GM18907 (cell line): ENCODE results near the gene DYTN.
"Not testable (repeated sequence)": the region's sequence is repeated elsewhere in the genome, so short reads cannot be mapped to it uniquely, and the experiment has no call there.

Source experiments
- ATAC-seq: cut with Tn5 transposase; IDR thresholded peaks from one replicate; pipeline ENCODE4 v1.9.1; 2021; ENCODE audit warnings: mild to moderate bottlenecking, moderate library complexity; ENCODE audit not compliant: unreplicated experiment

DYTN gene, protein sequence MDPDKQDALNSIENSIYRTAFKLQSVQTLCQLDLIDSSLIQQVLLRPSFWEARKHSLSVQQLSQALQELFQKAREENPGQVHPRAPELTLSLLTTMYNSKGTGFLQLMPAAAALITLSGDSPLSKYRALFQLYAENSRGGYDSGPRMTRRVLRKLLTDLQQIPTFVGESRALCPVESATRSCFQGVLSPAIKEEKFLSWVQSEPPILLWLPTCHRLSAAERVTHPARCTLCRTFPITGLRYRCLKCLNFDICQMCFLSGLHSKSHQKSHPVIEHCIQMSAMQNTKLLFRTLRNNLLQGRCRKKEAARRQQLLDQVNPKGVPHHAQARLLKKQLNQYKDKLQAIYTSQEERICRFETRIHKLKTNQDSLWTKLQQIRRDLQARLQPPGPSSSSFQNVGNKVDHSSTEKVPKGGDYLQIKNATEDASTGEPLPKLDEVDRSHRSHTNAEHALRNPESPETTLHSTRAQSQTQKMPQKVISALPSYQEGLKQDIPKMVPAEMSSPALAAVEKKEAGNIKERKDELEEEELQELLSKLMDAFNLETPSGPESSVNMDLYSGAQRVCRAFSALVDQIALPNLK

DNA sequence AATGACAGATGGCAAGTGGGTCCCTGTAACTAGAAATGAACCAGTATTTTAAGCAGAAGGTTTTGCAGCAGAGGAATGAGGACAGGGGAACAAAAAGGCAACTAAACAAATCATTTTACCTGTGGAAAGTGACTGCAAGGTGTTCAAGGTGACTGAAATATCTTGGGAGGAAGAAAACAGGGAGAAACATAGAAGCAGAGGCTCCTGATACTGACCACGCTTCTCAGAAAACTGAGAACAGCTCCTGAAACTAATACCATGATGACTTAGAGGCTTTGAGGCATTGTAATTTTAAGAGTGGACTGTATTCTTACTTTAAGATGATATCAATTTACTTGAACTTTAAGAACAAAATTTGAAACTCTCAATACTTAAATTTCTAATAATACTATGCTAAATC is at the start of gene DYTN:
DYTN (minus strand) TSS at position 101 of the 400 bp plus-strand sequence. CDS start 117 bp downstream, outside the sequence.
- ATAC-seq, result no peak

DNA sequence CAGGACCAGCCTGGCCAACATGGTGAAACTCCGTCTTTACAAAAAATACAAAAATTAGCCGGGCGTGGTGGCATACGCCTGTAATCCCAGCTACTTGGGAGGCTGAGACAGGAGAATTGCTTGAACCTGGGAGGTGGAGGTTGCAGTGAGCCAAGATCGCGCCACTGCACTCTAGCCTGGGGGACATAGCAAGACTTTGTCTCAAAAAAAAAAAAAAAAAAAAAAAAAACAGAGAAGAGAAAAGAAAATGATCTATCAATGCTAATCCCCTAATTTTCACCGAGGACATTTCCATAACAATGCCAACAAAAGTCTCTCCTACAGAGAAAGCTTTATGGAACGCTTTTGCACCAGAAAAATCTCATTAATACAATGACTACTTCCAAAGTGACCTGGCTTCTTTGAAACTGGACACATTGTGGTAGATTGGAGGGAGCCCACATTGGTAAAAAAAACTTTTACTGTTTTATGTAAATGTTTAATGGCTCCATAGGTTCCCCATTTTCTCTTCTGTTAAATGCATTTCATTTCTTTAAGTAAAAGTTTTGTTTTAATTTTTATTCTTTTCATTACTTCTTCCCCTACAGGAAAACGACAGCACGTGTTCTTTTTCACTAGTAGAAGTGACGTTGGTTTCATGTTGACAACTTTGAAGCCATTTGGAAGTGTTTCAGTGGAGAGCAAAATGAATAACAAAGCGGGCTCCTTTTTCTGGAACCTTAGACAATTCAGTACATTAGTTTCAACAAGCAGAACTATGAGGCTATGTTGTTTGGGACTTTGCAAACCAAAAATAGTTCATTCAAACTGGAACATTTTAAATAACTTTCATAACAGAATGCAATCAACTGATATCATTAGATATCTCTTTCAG is 48.1 kb upstream of the DYTN start:
- no peak for ATAC-seq

DNA sequence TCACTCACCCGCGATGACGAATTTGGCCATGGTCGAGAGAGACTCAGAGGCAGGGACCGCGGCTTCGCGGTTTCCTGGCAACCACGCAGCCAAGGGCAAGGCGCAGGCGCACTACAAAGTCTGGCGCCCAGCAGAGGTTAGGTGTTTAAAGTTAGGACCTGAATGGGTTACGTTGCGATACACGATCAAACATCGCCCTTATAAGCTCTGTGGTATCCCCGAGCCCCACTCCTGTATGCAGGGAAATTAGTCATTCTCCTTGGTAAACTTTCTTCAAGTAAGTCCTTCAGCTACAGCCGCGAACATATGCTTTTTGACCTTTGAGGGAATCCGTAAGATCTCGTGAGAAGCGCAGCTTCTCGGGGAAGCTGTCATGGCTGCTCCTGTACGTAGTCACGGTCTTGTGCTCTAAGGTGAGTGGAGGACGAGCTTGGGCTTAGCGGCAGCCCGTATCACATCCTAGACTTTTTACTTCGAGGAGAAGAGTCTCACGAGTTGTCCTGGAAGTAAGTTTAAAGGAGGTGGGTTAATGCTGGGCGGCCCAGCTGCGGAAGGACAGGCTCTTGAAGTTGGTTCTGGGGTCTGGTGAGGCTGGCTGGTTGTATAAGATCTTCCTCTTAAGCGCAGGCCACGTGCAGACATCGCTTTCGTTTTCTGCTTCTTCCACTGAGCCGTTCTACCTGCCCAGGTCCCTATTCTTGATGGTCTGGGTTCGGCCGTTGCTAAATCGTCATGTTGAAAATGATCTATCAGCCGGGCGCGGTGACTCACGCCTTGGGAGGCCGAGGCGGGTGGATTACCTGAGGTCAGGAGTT is 47.3 kb upstream of the DYTN start, which contains the start of the genes FASTKD2 and MDH1B:
FASTKD2 (plus strand) TSS at position 365 of the 815 bp plus-strand sequence. CDS start 1,088 bp downstream, outside the sequence.
MDH1B (minus strand) TSS at position 87 of the 815 bp plus-strand sequence; CDS start at position 30, 57 bp downstream.
- peak; percentile 93 for ATAC-seq

DNA sequence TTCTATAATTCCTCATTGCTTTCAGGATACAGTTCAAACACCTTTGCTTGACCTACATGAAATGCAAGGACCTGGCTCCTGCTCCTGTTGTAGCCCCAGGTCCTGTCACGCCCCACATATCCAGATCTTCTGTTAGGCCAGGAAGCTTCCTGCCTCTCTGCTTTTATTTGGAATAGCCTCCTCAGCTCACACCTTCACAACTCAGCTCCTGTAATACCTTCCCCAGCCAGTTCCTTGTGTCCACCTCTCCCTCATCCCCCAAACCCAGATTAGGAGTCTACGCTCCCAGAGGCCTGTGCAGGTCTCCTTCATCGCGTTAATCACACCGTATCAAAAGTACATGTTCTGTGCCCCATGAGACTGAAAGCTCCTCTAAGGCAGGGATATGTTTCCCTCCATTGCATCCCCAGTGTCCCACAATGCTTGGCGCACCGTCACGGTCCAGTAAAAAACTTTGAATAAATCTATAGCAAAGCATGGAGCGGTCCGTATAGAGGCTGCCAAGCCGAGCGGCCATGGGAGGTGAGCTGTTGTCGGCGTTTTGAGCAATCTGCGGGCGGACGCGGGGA is 46.6 kb upstream of the DYTN start:
- ATAC-seq, result peak; percentile 13

DNA sequence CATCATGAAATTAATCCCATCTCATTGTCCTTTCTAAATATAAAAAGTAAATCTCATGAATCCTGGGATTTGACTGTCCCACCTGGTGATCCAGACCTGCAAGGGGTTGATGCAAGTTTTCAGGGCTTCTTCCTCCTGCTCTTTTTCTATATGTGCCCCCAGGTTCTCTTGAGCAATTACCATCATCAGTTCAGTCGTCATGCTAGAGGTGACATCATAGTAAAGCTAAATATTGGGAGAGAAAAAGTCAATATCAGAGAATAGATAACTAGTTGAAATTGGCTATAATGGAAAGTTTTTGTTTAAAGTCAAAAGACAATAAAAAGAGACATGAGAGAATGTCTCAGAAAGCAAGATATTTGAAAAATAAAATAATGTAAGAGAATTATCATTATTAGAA is 38.6 kb upstream of the DYTN start:
- ATAC-seq, result no peak

DNA sequence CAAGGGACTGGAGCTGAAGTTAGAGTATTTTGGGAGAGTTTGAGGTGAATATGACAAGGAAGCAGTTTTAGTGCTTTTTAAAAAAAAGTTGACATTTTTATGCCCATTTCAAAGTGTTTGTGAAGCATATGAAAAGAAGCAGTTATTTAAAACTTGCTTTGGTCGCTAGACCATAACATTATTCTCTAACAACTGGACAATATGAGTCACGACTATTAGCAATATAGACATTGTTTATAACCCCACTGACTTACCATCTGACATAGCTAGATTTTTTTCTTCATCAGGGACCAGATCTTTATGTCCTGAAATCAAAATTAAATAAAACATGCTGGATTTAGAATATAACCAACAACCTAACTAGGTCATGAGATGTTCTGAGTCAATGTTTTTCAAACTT is 22.6 kb upstream of the DYTN start:
- no peak for ATAC-seq

DNA sequence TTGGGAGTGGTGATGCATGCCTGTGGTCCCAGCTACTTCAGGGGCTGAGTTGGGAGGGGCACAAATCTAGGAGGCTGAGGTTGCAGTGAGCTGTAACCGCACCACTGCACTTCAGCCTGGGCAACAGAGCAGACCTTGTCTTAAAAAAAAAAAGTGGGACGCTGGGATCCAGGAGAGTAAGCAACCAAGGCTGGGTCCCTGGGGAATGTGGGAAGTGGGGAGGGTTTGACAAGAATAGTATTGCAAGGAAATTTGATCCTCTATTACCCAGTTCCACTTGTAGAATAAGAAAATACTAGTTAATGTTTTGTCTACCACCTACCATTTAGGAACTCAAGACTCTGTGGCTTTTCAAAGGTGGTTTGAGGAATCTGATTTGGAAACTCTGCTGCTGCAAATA is 21.1 kb upstream of the DYTN start:
- no peak for ATAC-seq

DNA sequence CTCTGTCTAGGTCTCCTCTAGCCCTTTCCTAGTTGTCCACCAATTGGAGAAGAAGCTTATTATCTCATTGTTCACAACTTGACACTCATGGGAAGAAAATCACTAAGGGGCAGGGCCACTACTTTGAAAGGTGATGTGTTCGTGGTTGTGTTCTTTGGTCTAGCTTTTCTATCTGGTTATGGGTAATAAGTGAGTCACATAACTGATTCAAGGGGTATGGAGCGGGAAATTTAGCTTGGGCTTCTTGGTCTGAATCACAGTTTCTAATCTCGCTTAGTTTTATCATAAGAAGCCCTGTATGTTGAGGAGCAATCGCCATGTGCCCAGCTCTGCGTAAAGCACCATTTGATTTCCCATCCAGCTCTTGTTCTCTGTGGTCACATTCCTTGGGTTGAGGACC is 18.7 kb upstream of the DYTN start:
- ATAC-seq, result no peak

DNA sequence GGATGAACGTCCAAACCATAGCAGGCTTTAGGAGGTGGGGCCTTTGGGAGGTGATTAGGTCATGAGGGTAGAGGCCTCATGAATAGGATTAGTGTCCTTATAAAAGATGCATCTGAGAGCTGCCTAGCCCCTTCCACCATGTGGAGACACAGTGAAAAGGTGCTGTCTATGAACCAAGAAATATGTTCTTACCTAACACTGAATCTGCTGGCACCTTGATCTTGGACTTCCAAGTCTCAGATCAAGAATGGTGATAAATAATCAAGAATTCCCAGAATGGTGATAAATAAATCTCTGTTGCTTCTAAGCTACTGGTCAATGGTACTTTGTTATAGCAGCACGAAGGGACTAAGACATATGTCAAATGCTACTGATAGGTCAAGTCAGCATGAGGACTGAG is 15.1 kb upstream of the DYTN start:
- no peak for ATAC-seq

DNA sequence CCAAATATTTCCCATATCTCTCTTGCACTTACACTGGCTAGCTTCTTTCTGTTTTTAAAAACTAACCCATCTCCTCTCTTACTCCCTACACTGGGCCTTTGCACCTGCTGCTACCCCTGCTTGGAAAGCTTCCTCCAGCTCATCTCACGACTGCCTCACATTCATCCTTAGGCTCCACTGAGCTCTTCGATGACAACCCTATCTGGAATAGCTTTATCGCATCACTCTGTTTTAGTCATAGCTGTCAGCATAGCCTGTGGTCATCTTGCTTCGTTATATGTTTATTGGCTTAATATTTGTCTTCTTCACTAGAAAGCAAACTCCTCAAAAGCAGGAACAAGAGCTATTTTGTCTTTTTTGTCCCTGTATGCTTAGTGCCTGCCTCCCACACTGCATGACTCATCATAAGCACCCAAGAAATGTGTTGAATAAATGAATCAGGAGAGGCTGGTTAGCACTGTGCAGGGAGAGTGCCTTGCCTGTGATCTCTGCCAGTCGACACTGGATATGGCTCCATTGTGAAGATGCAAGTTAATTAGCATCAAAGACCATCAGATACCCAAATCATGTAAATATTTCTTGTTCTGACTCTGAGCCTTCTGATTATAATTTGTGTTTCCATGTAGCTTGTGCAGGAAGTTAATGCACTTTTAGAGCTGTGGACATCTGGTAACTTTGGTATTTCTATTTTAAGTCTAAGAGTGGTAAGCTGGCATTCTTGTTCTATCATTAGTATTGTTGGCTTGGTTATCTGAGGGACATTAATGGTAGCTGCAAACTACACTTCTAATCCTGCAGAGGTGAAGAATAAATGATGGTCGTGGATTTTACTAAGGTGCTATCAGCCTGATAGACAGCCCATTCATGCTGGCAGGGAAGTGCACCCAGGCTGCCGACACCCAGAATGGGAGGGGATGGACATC is 10.3 kb upstream of the DYTN start:
- ATAC-seq, result no peak

DNA sequence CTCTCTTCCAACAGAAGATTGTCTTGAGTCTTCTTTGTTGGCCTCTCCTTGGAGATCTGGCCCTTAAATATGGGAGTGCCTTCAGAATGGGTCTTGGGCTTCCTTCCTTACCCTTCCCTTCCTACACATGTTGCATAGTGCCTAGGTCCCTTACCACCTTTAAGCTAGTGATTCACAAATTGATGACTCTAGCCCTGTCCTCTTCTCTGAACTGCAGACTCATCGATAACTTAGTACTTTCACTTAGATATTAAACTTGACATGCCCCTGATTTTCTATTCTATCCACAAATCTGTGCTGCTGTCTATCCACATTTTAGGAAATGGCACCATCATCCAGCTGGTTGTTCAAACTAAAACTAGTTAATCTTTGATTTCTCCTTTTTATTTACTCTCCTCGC is 9.1 kb upstream of the DYTN start:
- no peak for ATAC-seq

DNA sequence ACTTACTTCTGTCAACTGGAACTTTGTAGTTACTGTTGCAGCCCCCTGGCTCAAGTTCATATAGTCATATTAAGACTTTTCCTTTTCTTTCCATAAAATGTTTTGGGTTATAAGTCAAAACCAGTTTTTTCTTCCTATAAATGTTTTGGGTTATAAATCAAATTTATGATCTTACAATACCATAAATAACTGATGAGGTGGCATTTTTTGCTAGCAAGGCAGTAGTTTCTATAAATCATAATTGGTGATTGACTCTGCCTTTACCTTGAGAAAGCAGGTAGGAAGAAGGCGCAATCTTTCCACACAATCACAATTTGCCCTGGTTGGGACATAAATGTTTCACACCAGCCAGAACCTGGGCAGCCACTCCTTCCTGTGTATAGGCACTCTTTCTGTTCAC is 5.1 kb upstream of the DYTN start:
- no peak for ATAC-seq

DNA sequence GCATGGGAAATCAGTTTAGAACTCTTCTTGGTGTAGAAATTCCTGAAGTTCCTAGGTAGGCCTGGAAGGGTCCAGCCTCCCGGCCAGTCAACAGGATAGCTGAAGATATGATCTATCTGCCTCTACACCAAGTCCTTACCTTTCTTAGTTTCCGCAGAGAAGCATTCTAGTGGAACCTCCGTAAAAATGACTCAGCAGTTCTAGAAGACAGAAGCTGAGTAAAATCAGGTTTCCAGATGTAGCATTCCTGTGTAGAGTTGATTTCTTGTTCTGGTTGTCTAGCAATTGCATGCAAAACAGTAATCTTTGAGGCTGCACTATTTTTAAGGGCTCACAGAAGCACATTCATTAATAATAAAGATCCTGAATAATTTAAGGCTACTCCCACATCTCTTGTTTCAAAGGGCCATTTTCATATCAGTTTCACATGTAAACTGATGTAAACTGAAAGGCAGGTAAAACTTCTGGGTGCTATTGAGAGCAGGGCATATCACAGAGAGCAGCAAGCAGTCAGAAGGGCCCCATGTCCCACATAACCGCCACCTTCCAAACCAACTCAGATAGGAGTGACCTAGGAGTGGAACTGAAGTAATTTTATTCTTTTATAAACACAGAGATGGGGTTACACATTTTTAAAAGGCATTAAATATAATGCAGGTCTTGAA is 3.2 kb upstream of the DYTN start:
- ATAC-seq, result peak; percentile 86

DNA sequence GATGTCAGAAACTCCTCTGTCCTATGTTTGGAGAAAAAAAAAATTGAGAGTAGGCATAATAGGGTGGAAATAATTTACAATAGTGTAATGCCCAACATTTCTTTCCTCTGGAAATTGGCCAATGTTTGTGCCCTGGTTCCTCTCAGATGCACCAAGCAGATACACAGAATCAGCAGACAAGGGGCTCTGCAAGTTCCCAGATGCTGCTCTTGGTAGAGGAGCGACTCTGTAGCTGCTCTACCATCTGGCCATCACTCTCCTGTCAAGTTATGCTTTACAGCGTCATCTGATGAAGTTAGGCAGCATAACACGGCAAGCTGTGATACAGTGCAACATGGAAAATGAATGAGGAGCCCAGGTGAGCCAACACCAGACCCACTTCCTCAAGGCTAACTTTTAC is 1.6 kb downstream of the DYTN start:
- no peak for ATAC-seq

DNA sequence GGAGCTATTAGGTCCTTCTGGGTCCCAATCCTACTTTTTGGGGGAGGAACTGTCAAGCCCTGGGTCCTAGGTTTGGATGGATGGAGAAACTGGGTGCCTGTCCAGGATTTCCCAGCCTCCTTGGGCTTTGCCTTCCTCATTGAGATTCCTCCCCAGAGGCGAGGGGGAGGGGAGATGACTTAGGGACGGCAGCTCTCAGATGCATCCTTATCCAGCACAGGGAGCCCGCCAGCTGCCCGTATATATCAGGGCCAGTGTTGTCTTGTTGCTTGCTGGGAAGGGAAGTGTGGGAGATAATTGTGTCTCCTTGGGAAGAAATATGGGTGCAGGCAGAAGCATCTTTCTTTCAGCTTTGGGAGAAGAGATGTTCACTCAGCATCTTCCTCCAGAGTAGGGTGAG is 3.0 kb downstream of the DYTN start:
- ATAC-seq, result not testable (repeated sequence)

DNA sequence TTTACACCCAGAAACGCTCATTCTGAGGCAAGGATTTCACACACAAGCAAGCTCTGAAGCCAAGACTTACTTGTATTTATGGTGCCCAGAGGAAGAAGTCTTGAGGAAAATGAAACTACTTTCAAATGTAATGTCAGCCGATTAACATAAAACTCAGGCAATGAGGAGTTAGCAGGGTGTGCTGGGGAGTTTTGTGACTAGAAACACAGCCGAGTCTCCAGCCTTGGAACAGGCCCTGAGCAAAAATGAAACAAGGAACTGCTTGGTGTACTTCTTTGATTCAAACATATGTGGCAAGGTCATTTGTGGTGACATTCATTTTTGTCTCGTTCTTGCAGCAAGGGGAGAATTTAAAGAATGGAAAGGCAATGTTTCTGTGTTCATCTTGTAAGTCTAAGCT is 4.5 kb downstream of the DYTN start:
- peak; percentile 70 for ATAC-seq

DNA sequence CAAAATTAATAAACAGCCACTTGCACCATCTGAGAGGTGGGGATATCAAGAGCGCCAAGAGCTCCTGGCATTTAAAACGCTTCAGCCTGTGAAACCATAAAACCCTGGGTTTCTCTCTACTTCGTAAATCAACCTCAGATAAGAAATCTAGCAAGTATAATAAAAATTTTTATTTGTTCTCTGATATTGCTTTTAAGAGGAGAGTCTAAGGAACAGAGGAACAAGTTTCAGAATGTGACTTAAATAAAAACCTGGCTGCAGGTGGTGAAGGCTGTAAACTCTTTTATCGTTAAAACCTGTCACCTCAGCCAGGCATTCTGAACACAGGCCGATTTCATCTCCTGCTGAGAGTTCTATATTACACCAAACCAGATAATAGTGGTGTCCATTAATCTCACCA is 9.9 kb downstream of the DYTN start:
- no peak for ATAC-seq

DNA sequence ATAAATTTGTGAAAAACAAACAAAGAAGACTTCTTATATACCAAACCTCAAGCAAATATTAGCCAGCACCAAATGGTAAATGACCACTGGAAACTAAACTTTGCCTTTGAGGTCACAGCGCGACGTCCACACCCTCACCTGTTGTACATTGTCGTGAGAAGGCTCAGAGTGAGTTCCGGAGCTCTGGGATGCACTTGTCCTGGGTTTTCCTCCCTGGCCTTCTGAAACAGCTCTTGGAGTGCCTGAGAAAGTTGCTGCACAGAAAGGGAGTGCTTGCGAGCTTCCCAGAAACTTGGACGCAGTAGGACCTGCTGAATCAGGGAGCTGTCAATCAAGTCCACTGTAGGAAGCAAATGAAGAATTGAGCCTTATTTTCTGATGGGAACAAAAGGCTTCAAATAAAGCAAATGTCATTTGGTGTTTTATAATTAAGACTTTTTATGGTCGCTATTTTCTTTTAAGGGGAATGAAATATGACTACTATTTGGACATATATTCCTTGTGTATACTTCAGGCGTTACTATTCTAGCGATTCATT is 11.0 kb downstream of the DYTN start:
- no peak for ATAC-seq
